Tibial nerve (tissue), 4 donors: Measurements from ENCODE around the gene SLC16A10.

ENCODE experiments used
- CTCF ChIP-seq, 5 experiments: fragments of 200-600 bp in 3 of 5; fragments of 450-650 bp in 2 of 5; sonication (generic) in 3 of 5; IDR thresholded peaks; one replicate each; pipeline ENCODE4 v1.5.1; 2016 to 2019; ENCODE audit warnings: antibody characterized with exemption in 5 of 5, mild to moderate bottlenecking in 3 of 5, moderate library complexity in 2 of 5
- EP300 ChIP-seq, 2 donors: sonication (generic); formaldehyde crosslinking; IDR thresholded peaks; one replicate each; pipeline ENCODE4 v1.6.1; 2017; ENCODE audit warnings: antibody characterized with exemption in 2 of 2, mild to moderate bottlenecking in 1 of 2
- POLR2A ChIP-seq, 2 donors: fragments of 450-650 bp; IDR thresholded peaks; one replicate each; pipeline ENCODE4 v1.6.1; 2017; ENCODE audit warnings: antibody characterized with exemption in 2 of 2, mild to moderate bottlenecking in 2 of 2, moderate library complexity in 2 of 2

GRCh38 chr6:111243095-111243494 lies 155.8 kb downstream of the SLC16A10 start:
- TF ChIP-seq EP300 (IDR thresholded peaks at IDR 0.05) (no peak), POLR2A (IDR thresholded peaks at IDR 0.05) (no peak), CTCF (IDR thresholded peaks at IDR 0.05) (no peak)
